HepG2 (cell line): ENCODE results near the gene INPP4B. TPM values are rescaled to one million over a fixed set of nuclear protein-coding genes. Genes with fewer than 3 reads are reported as not detected.

Experiments
- ATAC-seq: fragments of 200-7000 bp; cut with Tn5 transposase; 3 replicates; pipeline ENCODE4 v1.9.1; 2020; ENCODE audit warnings: mild to moderate bottlenecking, moderate library complexity
- BruUV-seq: library from RNA; stranded (reverse); fragments of 400-500 nt; replicated peaks from 2 replicates; lab custom pipeline; 2021; lab: Mats Ljungman, UMichigan
- CTCF ChIA-PET: fragments of 300-600 bp; formaldehyde crosslinking; extraction: SDS; loops from one replicate; lab custom pipeline; 2021; ENCODE audit warnings: low total read pairs, inconsistent platforms, low intra/inter-chr PET ratio; lab: Yijun Ruan, JAX
- POLR2A ChIA-PET: fragments of 350-600 bp; sonication (Branson Sonifier 250); formaldehyde crosslinking; loops from one replicate; lab custom pipeline; 2020; ENCODE audit warnings: antibody characterized with exemption, inconsistent platforms; lab: Yijun Ruan, JAX
- DNase-seq: peaks from one replicate; pipeline ENCODE4 v3.0.0-alpha.2; 2015; ENCODE audit warnings: low spot score
- FAIRE-seq: peaks from 3 replicates; lab custom pipeline; 2011; peaks lifted over from hg19 to GRCh38; lab: Jason Lieb, UNC
- H2AFZ ChIP-seq: one replicate; pipeline ENCODE4 v1.6.1; 2011; ENCODE audit warnings: low read length, inconsistent platforms
- H3K27ac ChIP-seq: fragments of 300-600 bp; 3 replicates; pipeline ENCODE4 v1.8.0; 2011; ENCODE audit warnings: mixed run types, mild to moderate bottlenecking, mixed read lengths, low read length, inconsistent platforms; ENCODE audit not compliant: insufficient read depth; ENCODE audit errors: extremely low read length
- H3K27me3 ChIP-seq, 2 experiments: fragments of 200-600 bp in 1 of 2; 2 replicates in 1 of 2; 3 replicates in 1 of 2; pipeline versions ENCODE4 v1.6.0 to v1.8.0; 2011; ENCODE audit warnings: low read length in 2 of 2, mild to moderate bottlenecking in 2 of 2, moderate library complexity in 2 of 2, inconsistent platforms in 1 of 2; ENCODE audit not compliant: insufficient read depth in 2 of 2, control insufficient read depth in 1 of 2
- H3K36me3 ChIP-seq, 2 experiments: fragments of 200-600 bp in 1 of 2; replicated peaks in 1 of 2; 2 replicates in 1 of 2; 3 replicates in 1 of 2; pipeline versions ENCODE4 v1.5.1 to v1.8.0; 2011; ENCODE audit warnings: low read length in 2 of 2, inconsistent platforms in 1 of 2; ENCODE audit not compliant: insufficient read depth in 2 of 2, control insufficient read depth in 1 of 2
- H3K4me1 ChIP-seq: 2 replicates; pipeline ENCODE4 v1.5.1; 2012; ENCODE audit warnings: low read length, inconsistent platforms; ENCODE audit not compliant: insufficient read depth
- H3K4me2 ChIP-seq: 2 replicates; pipeline ENCODE4 v1.6.0; 2011; ENCODE audit warnings: low read depth, low read length, inconsistent platforms
- H3K4me3 ChIP-seq, 3 experiments: fragments of 200-600 bp in 1 of 3; sonication (generic), shearing (Covaris generic) in 1 of 3; replicated peaks in 1 of 3; 2 replicates each; pipeline ENCODE4 v1.5.1; 2011 to 2016; ENCODE audit warnings: low read length in 3 of 3, inconsistent platforms in 2 of 3, low read depth in 2 of 3, mild to moderate bottlenecking in 2 of 3, control low read depth in 1 of 3, mixed read lengths in 1 of 3; ENCODE audit not compliant: insufficient read depth in 1 of 3
- H3K79me2 ChIP-seq: one replicate; pipeline ENCODE4 v1.6.1; 2011; ENCODE audit warnings: low read length, inconsistent platforms; ENCODE audit not compliant: insufficient read depth
- H3K9ac ChIP-seq: 2 replicates; pipeline ENCODE4 v1.6.0; 2011; ENCODE audit warnings: mild to moderate bottlenecking, low read depth, low read length, inconsistent platforms; ENCODE audit not compliant: insufficient read depth
- H3K9me3 ChIP-seq: 2 replicates; pipeline ENCODE4 v1.5.1; 2012; ENCODE audit warnings: mild to moderate bottlenecking, low read length
- H4K20me1 ChIP-seq: 2 replicates; pipeline ENCODE4 v1.6.0; 2011; ENCODE audit warnings: inconsistent platforms, mild to moderate bottlenecking, low read length, moderate library complexity; ENCODE audit not compliant: insufficient read depth
- DR1 ChIP-seq: sonication (generic); formaldehyde crosslinking; IDR thresholded peaks from 2 replicates; pipeline ENCODE4 v1.8.0; 2021; ENCODE audit warnings: mild to moderate bottlenecking, missing genetic modification reagents, inconsistent platforms
- EEA1 ChIP-seq: sonication (generic); formaldehyde crosslinking; IDR thresholded peaks from 2 replicates; pipeline ENCODE4 v1.5.1; 2020; ENCODE audit warnings: mild to moderate bottlenecking, missing genetic modification reagents, borderline replicate concordance
- ESRRA ChIP-seq: sonication (generic); formaldehyde crosslinking; IDR thresholded peaks from 2 replicates; pipeline ENCODE4 v1.5.1; 2020; ENCODE audit warnings: mild to moderate bottlenecking, low read depth, missing genetic modification reagents
- JUN ChIP-seq: sonication (generic); formaldehyde crosslinking; IDR thresholded peaks from 2 replicates; pipeline ENCODE4 v1.4.0; 2020; ENCODE audit warnings: mild to moderate bottlenecking, missing genetic modification reagents
- PAF1 ChIP-seq: IDR thresholded peaks from 2 replicates; pipeline ENCODE4 v1.6.1; 2016; ENCODE audit warnings: missing genetic modification reagents, missing compliant biosample characterization
- SALL2 ChIP-seq: sonication (generic); formaldehyde crosslinking; IDR thresholded peaks from 2 replicates; pipeline ENCODE4 v1.8.1; 2023; ENCODE audit warnings: mild to moderate bottlenecking, missing genetic modification reagents, inconsistent platforms
- YEATS2 ChIP-seq: sonication (generic); formaldehyde crosslinking; IDR thresholded peaks from 2 replicates; pipeline ENCODE4 v1.4.0; 2020; ENCODE audit warnings: missing genetic modification reagents, borderline replicate concordance
- ZMAT3 ChIP-seq: sonication (generic); formaldehyde crosslinking; conservative IDR thresholded peaks from 2 replicates; pipeline ENCODE4 v1.7.0; 2021; ENCODE audit warnings: missing genetic modification reagents
- ZNF101 ChIP-seq: sonication (generic); formaldehyde crosslinking; IDR thresholded peaks from 2 replicates; pipeline ENCODE4 v1.4.0; 2020; ENCODE audit warnings: mild to moderate bottlenecking, low read depth, missing genetic modification reagents, borderline replicate concordance
- ZNF20 ChIP-seq: sonication (generic); formaldehyde crosslinking; IDR thresholded peaks from 2 replicates; pipeline ENCODE4 v1.4.0; 2020; ENCODE audit warnings: mild to moderate bottlenecking, moderate library complexity, missing genetic modification reagents
- ZNF256 ChIP-seq: sonication (generic); formaldehyde crosslinking; conservative IDR thresholded peaks from 2 replicates; pipeline ENCODE4 v1.4.0; 2020; ENCODE audit warnings: missing genetic modification reagents
- ZNF777 ChIP-seq: sonication (generic); formaldehyde crosslinking; IDR thresholded peaks from 2 replicates; pipeline ENCODE4 v1.4.0; 2020; ENCODE audit warnings: missing genetic modification reagents
- WGBS: methylation state at CpG from one replicate; pipeline ENCODE4 v1.1.6; 2017; ENCODE audit warnings: low lambda C conversion rate; 5-methylcytosine and 5-hydroxymethylcytosine counted together
- in situ Hi-C: cut with HindIII; loops from 2 replicates; pipeline ENCODE4 v1.10.0; 2017; ENCODE audit warnings: low pct_unique_long_range_greater_than_20kb; ENCODE audit not compliant: extremely low pct_ligation_motif_present
- intact Hi-C: fragments of 100-400 bp; cut with micrococcal nuclease; formaldehyde crosslinking; loops from one replicate; pipeline ENCODE4 v1.10.0; 2022; ENCODE audit not compliant: unreplicated experiment
- polyA plus RNA-seq, 8 experiments: library from polyadenylated mRNA; depleted of rRNA in 3 of 8; stranded (reverse) in 7 of 8; unstranded in 1 of 8; fragments of >200 nt; fragmentation: Illumina TruSeq in 4 of 8; extraction: Trizol in 4 of 8; gene quantifications; 2 replicates each; pipeline versions ENCODE4 v1.2.1 to v1.2.3, GENCODE V29; 2011 to 2016; ENCODE audit warnings: low read depth in 4 of 8, missing spikeins in 1 of 8, mixed read lengths in 1 of 8; ENCODE audit not compliant: insufficient read depth in 1 of 8
- total RNA-seq, 5 experiments: library from RNA; depleted of rRNA; stranded (reverse); fragments of >200 nt; fragmentation: Illumina TruSeq; extraction: Trizol; gene quantifications; 2 replicates each; pipeline ENCODE4 v1.2.3, GENCODE V29; 2016; ENCODE audit warnings: low read depth in 1 of 5
- TF ChIP-seq, protein P1 (sequence below): sonication (generic); formaldehyde crosslinking; IDR thresholded peaks from 2 replicates; pipeline ENCODE4 v1.5.1; 2020; ENCODE audit warnings: mild to moderate bottlenecking, missing genetic modification reagents, borderline replicate concordance
- TF ChIP-seq, protein P2 (sequence below): conservative IDR thresholded peaks from 2 replicates; pipeline ENCODE4 v1.6.1; 2018; ENCODE audit warnings: missing genetic modification reagents
- TF ChIP-seq, protein P3 (sequence below): sonication (generic); formaldehyde crosslinking; IDR thresholded peaks from 2 replicates; pipeline ENCODE4 v1.4.0; 2020; ENCODE audit warnings: missing genetic modification reagents, low read depth, mild to moderate bottlenecking, borderline replicate concordance
- TF ChIP-seq, protein P4 (sequence below): sonication (generic); formaldehyde crosslinking; IDR thresholded peaks from 2 replicates; pipeline ENCODE4 v1.4.0; 2020; ENCODE audit warnings: mild to moderate bottlenecking, missing genetic modification reagents, borderline replicate concordance

Gene INPP4B
- total and polyA plus RNA-seq, 2 of the 13 experiments (the other 11 are each of a cell fraction or from before 2014, with no cell fraction given), result not detected

DNA sequence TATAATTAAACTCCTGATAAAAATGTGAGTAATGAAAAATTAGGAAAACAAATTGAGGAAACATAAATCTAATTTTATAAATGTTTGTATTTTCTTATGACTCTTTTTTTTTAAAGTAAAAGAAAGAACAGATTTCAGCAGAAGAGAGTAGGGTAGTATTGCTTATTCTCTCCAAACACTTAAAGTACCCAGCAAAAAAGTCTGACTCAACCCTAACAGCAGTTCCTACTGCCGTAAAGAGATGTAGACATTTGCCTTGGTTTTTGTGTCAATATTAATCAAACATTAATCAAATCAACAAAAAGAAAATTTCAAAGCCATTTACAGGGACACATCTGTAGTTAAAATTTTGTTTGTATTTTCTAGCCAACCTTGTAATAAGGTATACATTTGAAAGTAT, 701.3 kb downstream of the INPP4B start:
- H3K27ac ChIP-seq, result no peak overlapping the region

DNA sequence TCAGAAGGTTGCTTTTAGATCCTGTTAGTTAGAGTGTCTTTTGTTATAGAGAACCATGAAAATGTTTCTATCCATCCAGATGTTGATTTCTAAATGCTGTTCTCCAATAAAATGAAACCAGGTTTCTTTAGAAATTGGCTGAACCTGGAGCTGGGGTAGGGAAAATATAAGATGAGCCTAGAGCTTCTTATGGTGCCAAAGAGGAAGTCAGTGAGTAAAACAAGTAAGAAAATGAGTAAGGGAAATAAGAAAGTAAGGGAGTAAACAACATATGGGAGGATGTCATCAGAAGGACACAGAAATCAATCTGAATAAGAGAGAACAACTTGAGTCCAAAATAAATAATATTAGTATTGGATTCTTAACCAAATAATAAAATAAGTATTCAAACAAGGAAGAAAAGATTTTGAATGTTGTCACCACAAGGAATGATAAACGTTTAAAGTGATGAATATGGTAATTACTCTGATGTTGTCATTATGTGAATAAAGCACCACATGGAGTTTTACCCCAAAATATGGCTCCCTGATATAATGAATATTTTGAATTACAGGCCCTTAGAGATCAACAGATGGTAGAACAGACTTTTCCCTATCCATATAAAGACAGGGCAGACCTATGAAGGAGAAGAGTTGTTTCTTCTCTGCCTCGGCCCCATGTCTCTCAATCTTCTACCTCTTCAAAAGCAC, 703.6 kb downstream of the INPP4B start:
- in situ Hi-C loops, result no loop called here
- no TSS peak for BruUV-seq
- no peak overlapping the region for H3K4me2 ChIP-seq
- no peak for TF ChIP-seq ZNF101
- TF ChIP-seq, protein P1, sequence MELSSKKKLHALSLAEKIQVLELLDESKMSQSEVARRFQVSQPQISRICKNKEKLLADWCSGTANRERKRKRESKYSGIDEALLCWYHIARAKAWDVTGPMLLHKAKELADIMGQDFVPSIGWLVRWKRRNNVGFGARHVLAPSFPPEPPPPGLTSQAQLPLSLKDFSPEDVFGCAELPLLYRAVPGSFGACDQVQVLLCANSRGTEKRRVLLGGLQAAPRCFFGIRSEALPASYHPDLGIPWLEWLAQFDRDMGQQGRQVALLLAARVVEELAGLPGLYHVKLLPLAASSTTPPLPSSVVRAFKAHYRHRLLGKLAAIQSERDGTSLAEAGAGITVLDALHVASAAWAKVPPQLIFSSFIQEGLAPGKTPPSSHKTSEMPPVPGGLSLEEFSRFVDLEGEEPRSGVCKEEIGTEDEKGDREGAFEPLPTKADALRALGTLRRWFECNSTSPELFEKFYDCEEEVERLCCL (CRISPR knock-in tag), result no peak
- TF ChIP-seq, protein P2, sequence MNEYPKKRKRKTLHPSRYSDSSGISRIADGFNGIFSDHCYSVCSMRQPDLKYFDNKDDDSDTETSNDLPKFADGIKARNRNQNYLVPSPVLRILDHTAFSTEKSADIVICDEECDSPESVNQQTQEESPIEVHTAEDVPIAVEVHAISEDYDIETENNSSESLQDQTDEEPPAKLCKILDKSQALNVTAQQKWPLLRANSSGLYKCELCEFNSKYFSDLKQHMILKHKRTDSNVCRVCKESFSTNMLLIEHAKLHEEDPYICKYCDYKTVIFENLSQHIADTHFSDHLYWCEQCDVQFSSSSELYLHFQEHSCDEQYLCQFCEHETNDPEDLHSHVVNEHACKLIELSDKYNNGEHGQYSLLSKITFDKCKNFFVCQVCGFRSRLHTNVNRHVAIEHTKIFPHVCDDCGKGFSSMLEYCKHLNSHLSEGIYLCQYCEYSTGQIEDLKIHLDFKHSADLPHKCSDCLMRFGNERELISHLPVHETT (CRISPR knock-in tag), result no peak
- no peak for TF ChIP-seq DR1 (CRISPR knock-in tag)
- no peak for TF ChIP-seq ZNF777 (CRISPR knock-in tag)
- TF ChIP-seq ZNF20, result no peak
- TF ChIP-seq, protein P3, sequence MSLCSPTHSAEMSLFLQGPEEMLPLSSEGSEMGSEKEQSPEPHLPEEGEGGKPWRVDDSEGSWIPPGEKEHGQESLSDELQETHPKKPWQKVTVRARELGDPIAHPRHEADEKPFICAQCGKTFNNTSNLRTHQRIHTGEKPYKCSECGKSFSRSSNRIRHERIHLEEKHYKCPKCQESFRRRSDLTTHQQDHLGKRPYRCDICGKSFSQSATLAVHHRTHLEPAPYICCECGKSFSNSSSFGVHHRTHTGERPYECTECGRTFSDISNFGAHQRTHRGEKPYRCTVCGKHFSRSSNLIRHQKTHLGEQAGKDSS (CRISPR knock-in tag), result no peak
- TF ChIP-seq EEA1 (CRISPR knock-in tag), result no peak

More for the DNA sequence above, 701.3 kb downstream of the INPP4B start:
- H3K4me2 ChIP-seq, result no peak overlapping the region
- WGBS, result 22% methylated on average over 1 of the region's 1 CpG
- intact Hi-C loops (no loop called here), in situ Hi-C loops (no loop called here)
- H3K79me2 ChIP-seq, result no peaks in the 10 kb centered on the region
- no peaks in the 10 kb centered on the region for H3K27me3 ChIP-seq
- ChIA-PET CTCF (no interaction called here), POLR2A (no interaction called here)
- TF ChIP-seq ZNF256 (no peak), ZMAT3 (CRISPR knock-in tag) (no peak), ESRRA (no peak), SALL2 (CRISPR knock-in tag) (no peak), JUN (CRISPR knock-in tag) (no peak), YEATS2 (no peak), PAF1 (CRISPR knock-in tag) (no peak)
- TF ChIP-seq, protein P4, sequence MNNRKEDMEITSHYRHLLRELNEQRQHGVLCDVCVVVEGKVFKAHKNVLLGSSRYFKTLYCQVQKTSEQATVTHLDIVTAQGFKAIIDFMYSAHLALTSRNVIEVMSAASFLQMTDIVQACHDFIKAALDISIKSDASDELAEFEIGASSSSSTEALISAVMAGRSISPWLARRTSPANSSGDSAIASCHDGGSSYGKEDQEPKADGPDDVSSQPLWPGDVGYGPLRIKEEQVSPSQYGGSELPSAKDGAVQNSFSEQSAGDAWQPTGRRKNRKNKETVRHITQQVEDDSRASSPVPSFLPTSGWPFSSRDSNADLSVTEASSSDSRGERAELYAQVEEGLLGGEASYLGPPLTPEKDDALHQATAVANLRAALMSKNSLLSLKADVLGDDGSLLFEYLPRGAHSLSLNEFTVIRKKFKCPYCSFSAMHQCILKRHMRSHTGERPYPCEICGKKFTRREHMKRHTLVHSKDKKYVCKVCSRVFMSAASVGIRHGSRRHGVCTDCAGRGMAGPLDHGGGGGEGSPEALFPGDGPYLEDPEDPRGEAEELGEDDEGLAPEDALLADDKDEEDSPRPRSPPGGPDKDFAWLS (CRISPR knock-in tag), result no peak
- DNase-seq, result no peak
- BruUV-seq, result no TSS peak
- no peak for FAIRE-seq
- no peaks in the 10 kb centered on the region for H3K9me3 ChIP-seq
- H3K9ac ChIP-seq, result no peak overlapping the region
- H4K20me1 ChIP-seq, result no peaks in the 10 kb centered on the region
- H3K4me1 ChIP-seq, result no peaks in the 10 kb centered on the region
- H3K36me3 ChIP-seq, result no peaks in the 10 kb centered on the region
- ATAC-seq, result no peak
- no peak overlapping the region for H2AFZ ChIP-seq
- no peak overlapping the region for H3K4me3 ChIP-seq

More for the DNA sequence above, 703.6 kb downstream of the INPP4B start:
- Histone ChIP-seq H3K27me3 (no peaks in the 10 kb centered on the region), H3K79me2 (no peaks in the 10 kb centered on the region), H3K9ac (no peak overlapping the region), H2AFZ (no peak overlapping the region), H3K27ac (no peak overlapping the region), H3K4me1 (no peaks in the 10 kb centered on the region), H4K20me1 (no peaks in the 10 kb centered on the region), H3K36me3 (no peaks in the 10 kb centered on the region), H3K9me3 (no peaks in the 10 kb centered on the region), H3K4me3 (no peak overlapping the region)
- no peak for ATAC-seq
- CTCF ChIA-PET, result no interaction called here
- FAIRE-seq, result no peak
- POLR2A ChIA-PET, result no interaction called here
- 2% methylated on average over 2 of the region's 2 CpGs for WGBS
- intact Hi-C loops, result no loop called here
- DNase-seq, result no peak
